H1 (cell line): Measurements from ENCODE around the gene GABRG3. TPM values are rescaled to one million over a fixed set of nuclear protein-coding genes. Genes with fewer than 3 reads are reported as not detected.

ENCODE experiments used
- CTBP2 ChIP-seq: IDR thresholded peaks from 2 replicates; pipeline ENCODE4 v1.7.0; 2011; ENCODE audit warnings: borderline replicate concordance, mild to moderate bottlenecking, moderate library complexity, mixed read lengths, low read length; ENCODE audit not compliant: insufficient read depth, insufficient read length
- SP2 ChIP-seq: IDR thresholded peaks from 2 replicates; pipeline ENCODE4 v1.6.1; 2012; ENCODE audit warnings: mild to moderate bottlenecking, low read length, inconsistent platforms
- polyA plus RNA-seq, 7 experiments: library from polyadenylated mRNA; depleted of rRNA in 3 of 7; stranded (reverse) in 5 of 7; unstranded in 2 of 7; fragments of >200 nt in 5 of 7; fragments of 200-250 nt in 2 of 7; gene quantifications; 1 replicate in 5 of 7; 2 replicates in 1 of 7; 4 replicates in 1 of 7; pipeline versions ENCODE4 v1.2.1 to v1.2.3, GENCODE V29; 2011 to 2013; ENCODE audit warnings: missing spikeins in 2 of 7, mixed read lengths in 2 of 7
- total RNA-seq: library from RNA; stranded (reverse); fragmentation: NEBNext Ultra II Directional; extraction: Animal tissue kit (Norgen Biotek cat#: 25700); gene quantifications from 2 replicates; pipeline ENCODE4 v1.2.1, GENCODE V29; 2021
- TF ChIP-seq, protein P1 (sequence below): fragments of 300-600 bp; sonication (generic); IDR thresholded peaks from 2 replicates; pipeline ENCODE4 v1.7.1; 2012; ENCODE audit warnings: low read length, moderate library complexity, mild to moderate bottlenecking, inconsistent platforms; ENCODE audit not compliant: insufficient replicate concordance

GABRG3 gene
- total and polyA plus RNA-seq, 2 of the 8 experiments (the other 6 are each of a cell fraction or from before 2014, with no cell fraction given): 0.17 to 0.80 TPM

DNA sequence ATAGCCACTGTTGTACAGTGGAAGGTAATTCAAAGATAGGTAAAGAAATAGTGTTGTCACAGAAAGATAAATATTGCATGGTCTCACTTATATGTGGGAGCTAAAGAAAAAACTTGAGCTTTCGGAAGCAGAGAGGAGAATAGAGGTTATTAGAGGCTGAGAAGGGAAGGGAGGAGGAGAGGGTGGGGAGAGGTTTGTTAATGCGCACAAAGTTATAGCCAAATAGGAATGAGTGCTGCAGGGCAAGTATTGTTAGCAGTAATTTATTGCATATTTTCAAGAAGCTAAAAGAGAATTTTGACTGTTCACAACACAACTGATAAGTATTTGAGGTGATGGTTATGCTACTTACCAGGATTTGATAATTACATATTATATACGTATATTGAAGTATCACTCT, 154.2 kb downstream of the GABRG3 start (continued):
- TF ChIP-seq, protein P1, sequence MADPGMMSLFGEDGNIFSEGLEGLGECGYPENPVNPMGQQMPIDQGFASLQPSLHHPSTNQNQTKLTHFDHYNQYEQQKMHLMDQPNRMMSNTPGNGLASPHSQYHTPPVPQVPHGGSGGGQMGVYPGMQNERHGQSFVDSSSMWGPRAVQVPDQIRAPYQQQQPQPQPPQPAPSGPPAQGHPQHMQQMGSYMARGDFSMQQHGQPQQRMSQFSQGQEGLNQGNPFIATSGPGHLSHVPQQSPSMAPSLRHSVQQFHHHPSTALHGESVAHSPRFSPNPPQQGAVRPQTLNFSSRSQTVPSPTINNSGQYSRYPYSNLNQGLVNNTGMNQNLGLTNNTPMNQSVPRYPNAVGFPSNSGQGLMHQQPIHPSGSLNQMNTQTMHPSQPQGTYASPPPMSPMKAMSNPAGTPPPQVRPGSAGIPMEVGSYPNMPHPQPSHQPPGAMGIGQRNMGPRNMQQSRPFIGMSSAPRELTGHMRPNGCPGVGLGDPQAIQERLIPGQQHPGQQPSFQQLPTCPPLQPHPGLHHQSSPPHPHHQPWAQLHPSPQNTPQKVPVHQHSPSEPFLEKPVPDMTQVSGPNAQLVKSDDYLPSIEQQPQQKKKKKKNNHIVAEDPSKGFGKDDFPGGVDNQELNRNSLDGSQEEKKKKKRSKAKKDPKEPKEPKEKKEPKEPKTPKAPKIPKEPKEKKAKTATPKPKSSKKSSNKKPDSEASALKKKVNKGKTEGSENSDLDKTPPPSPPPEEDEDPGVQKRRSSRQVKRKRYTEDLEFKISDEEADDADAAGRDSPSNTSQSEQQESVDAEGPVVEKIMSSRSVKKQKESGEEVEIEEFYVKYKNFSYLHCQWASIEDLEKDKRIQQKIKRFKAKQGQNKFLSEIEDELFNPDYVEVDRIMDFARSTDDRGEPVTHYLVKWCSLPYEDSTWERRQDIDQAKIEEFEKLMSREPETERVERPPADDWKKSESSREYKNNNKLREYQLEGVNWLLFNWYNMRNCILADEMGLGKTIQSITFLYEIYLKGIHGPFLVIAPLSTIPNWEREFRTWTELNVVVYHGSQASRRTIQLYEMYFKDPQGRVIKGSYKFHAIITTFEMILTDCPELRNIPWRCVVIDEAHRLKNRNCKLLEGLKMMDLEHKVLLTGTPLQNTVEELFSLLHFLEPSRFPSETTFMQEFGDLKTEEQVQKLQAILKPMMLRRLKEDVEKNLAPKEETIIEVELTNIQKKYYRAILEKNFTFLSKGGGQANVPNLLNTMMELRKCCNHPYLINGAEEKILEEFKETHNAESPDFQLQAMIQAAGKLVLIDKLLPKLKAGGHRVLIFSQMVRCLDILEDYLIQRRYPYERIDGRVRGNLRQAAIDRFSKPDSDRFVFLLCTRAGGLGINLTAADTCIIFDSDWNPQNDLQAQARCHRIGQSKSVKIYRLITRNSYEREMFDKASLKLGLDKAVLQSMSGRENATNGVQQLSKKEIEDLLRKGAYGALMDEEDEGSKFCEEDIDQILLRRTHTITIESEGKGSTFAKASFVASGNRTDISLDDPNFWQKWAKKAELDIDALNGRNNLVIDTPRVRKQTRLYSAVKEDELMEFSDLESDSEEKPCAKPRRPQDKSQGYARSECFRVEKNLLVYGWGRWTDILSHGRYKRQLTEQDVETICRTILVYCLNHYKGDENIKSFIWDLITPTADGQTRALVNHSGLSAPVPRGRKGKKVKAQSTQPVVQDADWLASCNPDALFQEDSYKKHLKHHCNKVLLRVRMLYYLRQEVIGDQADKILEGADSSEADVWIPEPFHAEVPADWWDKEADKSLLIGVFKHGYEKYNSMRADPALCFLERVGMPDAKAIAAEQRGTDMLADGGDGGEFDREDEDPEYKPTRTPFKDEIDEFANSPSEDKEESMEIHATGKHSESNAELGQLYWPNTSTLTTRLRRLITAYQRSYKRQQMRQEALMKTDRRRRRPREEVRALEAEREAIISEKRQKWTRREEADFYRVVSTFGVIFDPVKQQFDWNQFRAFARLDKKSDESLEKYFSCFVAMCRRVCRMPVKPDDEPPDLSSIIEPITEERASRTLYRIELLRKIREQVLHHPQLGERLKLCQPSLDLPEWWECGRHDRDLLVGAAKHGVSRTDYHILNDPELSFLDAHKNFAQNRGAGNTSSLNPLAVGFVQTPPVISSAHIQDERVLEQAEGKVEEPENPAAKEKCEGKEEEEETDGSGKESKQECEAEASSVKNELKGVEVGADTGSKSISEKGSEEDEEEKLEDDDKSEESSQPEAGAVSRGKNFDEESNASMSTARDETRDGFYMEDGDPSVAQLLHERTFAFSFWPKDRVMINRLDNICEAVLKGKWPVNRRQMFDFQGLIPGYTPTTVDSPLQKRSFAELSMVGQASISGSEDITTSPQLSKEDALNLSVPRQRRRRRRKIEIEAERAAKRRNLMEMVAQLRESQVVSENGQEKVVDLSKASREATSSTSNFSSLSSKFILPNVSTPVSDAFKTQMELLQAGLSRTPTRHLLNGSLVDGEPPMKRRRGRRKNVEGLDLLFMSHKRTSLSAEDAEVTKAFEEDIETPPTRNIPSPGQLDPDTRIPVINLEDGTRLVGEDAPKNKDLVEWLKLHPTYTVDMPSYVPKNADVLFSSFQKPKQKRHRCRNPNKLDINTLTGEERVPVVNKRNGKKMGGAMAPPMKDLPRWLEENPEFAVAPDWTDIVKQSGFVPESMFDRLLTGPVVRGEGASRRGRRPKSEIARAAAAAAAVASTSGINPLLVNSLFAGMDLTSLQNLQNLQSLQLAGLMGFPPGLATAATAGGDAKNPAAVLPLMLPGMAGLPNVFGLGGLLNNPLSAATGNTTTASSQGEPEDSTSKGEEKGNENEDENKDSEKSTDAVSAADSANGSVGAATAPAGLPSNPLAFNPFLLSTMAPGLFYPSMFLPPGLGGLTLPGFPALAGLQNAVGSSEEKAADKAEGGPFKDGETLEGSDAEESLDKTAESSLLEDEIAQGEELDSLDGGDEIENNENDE: no peak
- TF ChIP-seq CTBP2: no peak
- no peak for TF ChIP-seq SP2
